Frontal cortex (tissue), 4 donors: ENCODE measurements around the gene TMPO. TPM values are rescaled to one million over a fixed set of nuclear protein-coding genes. Genes with fewer than 3 reads are reported as not detected.
A peak's percentile ranks its signal among the peaks of the same experiment; 100 is the strongest.
"Not testable (repeated sequence)": the region's sequence is repeated elsewhere in the genome, so short reads cannot be mapped to it uniquely, and the experiment has no call there.

Experiments
- DNase-seq, 2 donors: peaks; one replicate each; pipeline ENCODE4 v3.0.0; 2012; ENCODE audit warnings: low spot score in 2 of 2
- FAIRE-seq: peaks from 2 replicates; lab custom pipeline; 2012; peaks lifted over from hg19 to GRCh38; lab: Jason Lieb, UNC
- total RNA-seq: library from RNA; depleted of rRNA; stranded (reverse); fragments of >200 nt; gene quantifications from one replicate; pipeline ENCODE4 v1.2.3, GENCODE V29; 2014
- donor health status: control.
- donor health status: control.
- donor health status: control.

TMPO gene
- 146 TPM for total RNA-seq

GRCh38 chr12:98515287-98516110, at the start of gene TMPO:
Gene TMPO (plus strand): TSS chr12:98515590. CDS start chr12:98515868, 278 bp downstream.
- FAIRE-seq (no peak), DNase-seq (peak; percentile 81 to 84)

GRCh38 chr12:98465950-98466602, 49.3 kb upstream of the TMPO start:
- DNase-seq (no peak), FAIRE-seq (no peak)

- FAIRE-seq (no peak), DNase-seq (no peak)
These were observed 48.6 kb upstream of the TMPO start for GRCh38 chr12:98466640-98467400.

GRCh38 chr12:98469109-98469508, 46.3 kb upstream of the TMPO start:
- FAIRE-seq (no peak), DNase-seq (no peak)

- no peak for DNase-seq
- FAIRE-seq, result no peak
These were observed 44.8 kb upstream of the TMPO start for GRCh38 chr12:98470469-98471082.

- FAIRE-seq (no peak), DNase-seq (no peak)
These were observed 44.3 kb upstream of the TMPO start for GRCh38 chr12:98471085-98471484.

GRCh38 chr12:98475565-98475908, 39.9 kb upstream of the TMPO start:
- no peak for FAIRE-seq
- no peak for DNase-seq

GRCh38 chr12:98478606-98479005, 36.8 kb upstream of the TMPO start:
- DNase-seq (no peak), FAIRE-seq (no peak)

GRCh38 chr12:98483621-98484503, 31.5 kb upstream of the TMPO start:
- DNase-seq (no peak), FAIRE-seq (no peak)

GRCh38 chr12:98485792-98486340, 29.5 kb upstream of the TMPO start:
- DNase-seq (no peak), FAIRE-seq (no peak)

GRCh38 chr12:98488416-98488815, 27.0 kb upstream of the TMPO start:
- DNase-seq, FAIRE-seq: not testable (repeated sequence)

- DNase-seq (no peak), FAIRE-seq (no peak)
These were observed 26.2 kb upstream of the TMPO start for GRCh38 chr12:98489176-98489575.

GRCh38 chr12:98490501-98491453, 24.6 kb upstream of the TMPO start:
- peak; percentile 33 to 57 for DNase-seq
- no peak for FAIRE-seq

- FAIRE-seq (no peak), DNase-seq (no peak)
These were observed 22.7 kb upstream of the TMPO start for GRCh38 chr12:98492580-98493140.

- FAIRE-seq, DNase-seq: not testable (repeated sequence)
These were observed 14.1 kb upstream of the TMPO start for GRCh38 chr12:98501266-98501629.

GRCh38 chr12:98503342-98503591, 12.1 kb upstream of the TMPO start:
- DNase-seq (peak; percentile 56 to 79), FAIRE-seq (no peak)

GRCh38 chr12:98503592-98504367, 11.6 kb upstream of the TMPO start:
- FAIRE-seq (no peak), DNase-seq (peak; percentile 51 to 71)

- FAIRE-seq (no peak), DNase-seq (no peak)
These were observed 11.1 kb upstream of the TMPO start for GRCh38 chr12:98504368-98504617.
